SK-N-SH (cell line): ENCODE results near the gene IL17RE. TPM values are rescaled to one million over a fixed set of nuclear protein-coding genes. Genes with fewer than 3 reads are reported as not detected.

Experiments
- CTCF ChIA-PET: fragments of 300-600, 350-600 bp; formaldehyde crosslinking; extraction: SDS; loops from one replicate; lab custom pipeline; 2021; lab: Yijun Ruan, JAX
- POLR2A ChIA-PET: fragments of 350-600 bp; sonication (Branson Sonifier 250); formaldehyde crosslinking; extraction: SDS; loops from one replicate; lab custom pipeline; 2020; ENCODE audit warnings: antibody characterized with exemption, inconsistent platforms; lab: Yijun Ruan, JAX
- DNase-seq: peaks from one replicate; pipeline ENCODE4 v3.0.0; 2012
- H2AFZ ChIP-seq: fragments of 200-600 bp; sonication (generic); 2 replicates; pipeline ENCODE4 v1.8.1; 2016; ENCODE audit warnings: antibody characterized with exemption, mild to moderate bottlenecking, low read depth
- H3F3A ChIP-seq: fragments of 200-600 bp; sonication (generic); replicated peaks from 2 replicates; pipeline ENCODE3; 2016; ENCODE audit warnings: antibody characterized with exemption, mild to moderate bottlenecking; ENCODE audit not compliant: insufficient read depth
- H3K27ac ChIP-seq, 2 experiments: fragments of 200-500 bp in 1 of 2; fragments of 200-600 bp in 1 of 2; sonication (Bioruptor generic) in 1 of 2; sonication (generic), shearing (Covaris generic) in 1 of 2; 2 replicates each; pipeline versions ENCODE4 v1.5.1 to v1.6.1; 2014 to 2016; ENCODE audit warnings: low read depth in 2 of 2, inconsistent platforms in 1 of 2, low read length in 1 of 2, mild to moderate bottlenecking in 1 of 2, mixed read lengths in 1 of 2
- H3K27me3 ChIP-seq: fragments of 200-600 bp; sonication (generic), shearing (Covaris generic); 2 replicates; pipeline ENCODE4 v1.6.1; 2016; ENCODE audit warnings: mixed run types; ENCODE audit not compliant: insufficient read depth
- H3K36me3 ChIP-seq, 2 experiments: fragments of 200-500 bp in 1 of 2; fragments of 200-600 bp in 1 of 2; sonication (Bioruptor generic) in 1 of 2; sonication (generic) in 1 of 2; replicated peaks in 1 of 2; 2 replicates each; pipeline versions ENCODE3 to v1.5.1; 2014 to 2016; ENCODE audit warnings: low read length in 1 of 2, mild to moderate bottlenecking in 1 of 2; ENCODE audit not compliant: insufficient read depth in 2 of 2, control insufficient read depth in 1 of 2
- H3K4me1 ChIP-seq, 2 experiments: fragments of 200-500 bp in 1 of 2; fragments of 200-600 bp in 1 of 2; sonication (Bioruptor generic) in 1 of 2; sonication (generic), shearing (Covaris generic) in 1 of 2; 2 replicates each; pipeline versions ENCODE4 v1.5.1 to v1.6.1; 2014 to 2016; ENCODE audit warnings: low read depth in 1 of 2, low read length in 1 of 2, mixed run types in 1 of 2; ENCODE audit not compliant: insufficient read depth in 2 of 2, control insufficient read depth in 1 of 2
- H3K4me2 ChIP-seq: fragments of 200-600 bp; sonication (generic), shearing (Covaris generic); 2 replicates; pipeline ENCODE4 v1.6.1; 2017; ENCODE audit warnings: mixed run types
- H3K4me3 ChIP-seq, 2 experiments: fragments of 200-500 bp in 1 of 2; fragments of 200-600 bp in 1 of 2; sonication (Bioruptor generic) in 1 of 2; sonication (generic), shearing (Covaris generic) in 1 of 2; 2 replicates each; pipeline versions ENCODE4 v1.5.1 to v1.8.1; 2014 to 2016; ENCODE audit warnings: low read depth in 2 of 2, inconsistent platforms in 1 of 2, low read length in 1 of 2, mild to moderate bottlenecking in 1 of 2, mixed read lengths in 1 of 2, moderate library complexity in 1 of 2
- H3K79me2 ChIP-seq: fragments of 200-600 bp; sonication (generic); 2 replicates; pipeline ENCODE4 v1.8.1; 2017; ENCODE audit warnings: mild to moderate bottlenecking; ENCODE audit not compliant: insufficient read depth
- H3K9ac ChIP-seq: fragments of 200-600 bp; sonication (generic); 2 replicates; pipeline ENCODE4 v1.6.1; 2017; ENCODE audit warnings: mixed run types
- H3K9me2 ChIP-seq: fragments of 200-600 bp; sonication (generic); 2 replicates; pipeline ENCODE4 v1.6.1; 2017; ENCODE audit warnings: mixed run types
- H3K9me3 ChIP-seq: fragments of 200-600 bp; sonication (generic); 2 replicates; pipeline ENCODE4 v1.6.1; 2017; ENCODE audit warnings: mixed run types, mild to moderate bottlenecking, moderate library complexity
- H4K20me1 ChIP-seq: fragments of 200-600 bp; sonication (generic); 2 replicates; pipeline ENCODE4 v1.6.1; 2017; ENCODE audit warnings: mild to moderate bottlenecking, mixed run types; ENCODE audit not compliant: insufficient read depth
- CHD2 ChIP-seq: fragments of 150-350 bp; IDR thresholded peaks from 2 replicates; pipeline ENCODE4 v1.6.1; 2018; ENCODE audit warnings: low read length; ENCODE audit not compliant: partially characterized antibody
- ELF1 ChIP-seq: IDR thresholded peaks from 2 replicates; pipeline ENCODE4 v1.4.0; 2012
- EZH2phosphoT487 ChIP-seq: fragments of 200-600 bp; sonication (generic); IDR thresholded peaks from 2 replicates; pipeline ENCODE4 v1.6.1; 2017; ENCODE audit warnings: low read depth, mixed run types, mild to moderate bottlenecking, antibody characterized with exemption, moderate library complexity, borderline replicate concordance
- FOSL2 ChIP-seq: IDR thresholded peaks from 2 replicates; pipeline ENCODE4 v1.4.0; 2012; ENCODE audit warnings: low read depth, mild to moderate bottlenecking, moderate library complexity, borderline replicate concordance
- FOXM1 ChIP-seq: IDR thresholded peaks from 2 replicates; pipeline ENCODE4 v1.4.0; 2012; ENCODE audit warnings: low read depth, mild to moderate bottlenecking
- GABPA ChIP-seq: IDR thresholded peaks from 2 replicates; pipeline ENCODE4 v1.4.0; 2012; ENCODE audit warnings: low read depth, mild to moderate bottlenecking
- GATA2 ChIP-seq: sonication (generic); formaldehyde crosslinking; IDR thresholded peaks from 2 replicates; pipeline ENCODE4 v1.5.0; 2020; ENCODE audit warnings: mild to moderate bottlenecking, missing genetic modification reagents
- POLR2AphosphoS5 ChIP-seq: IDR thresholded peaks from 2 replicates; pipeline ENCODE4 v1.6.1; 2012; ENCODE audit warnings: low read depth, low read length
- RCOR1 ChIP-seq: fragments of 150-350 bp; IDR thresholded peaks from 2 replicates; pipeline ENCODE4 v1.6.1; 2017; ENCODE audit warnings: antibody characterized with exemption, low read length
- RXRA ChIP-seq: IDR thresholded peaks from 2 replicates; pipeline ENCODE4 v1.4.0; 2012; ENCODE audit warnings: low read depth, mild to moderate bottlenecking, borderline replicate concordance
- SIN3A ChIP-seq: IDR thresholded peaks from 2 replicates; pipeline ENCODE4 v1.6.1; 2012; ENCODE audit warnings: low read depth, mild to moderate bottlenecking, low read length, moderate library complexity, borderline replicate concordance
- SMC3 ChIP-seq: IDR thresholded peaks from 2 replicates; pipeline ENCODE4 v1.6.1; 2012; ENCODE audit warnings: low read depth, low read length, improper control_type of control experiment
- TAF1 ChIP-seq: IDR thresholded peaks from 2 replicates; pipeline ENCODE4 v1.6.1; 2012; ENCODE audit warnings: low read depth, mild to moderate bottlenecking, low read length, moderate library complexity, borderline replicate concordance
- YY1 ChIP-seq: IDR thresholded peaks from 2 replicates; pipeline ENCODE4 v1.4.0; 2012; ENCODE audit warnings: low read depth, mild to moderate bottlenecking
- WGBS: methylation state at CpG from one replicate; pipeline ENCODE4 v1.1.6; 2017; ENCODE audit warnings: low lambda C conversion rate; 5-methylcytosine and 5-hydroxymethylcytosine counted together
- polyA plus RNA-seq, 3 experiments: library from polyadenylated mRNA; depleted of rRNA; stranded (reverse); fragments of >200 nt; gene quantifications; 2 replicates each; pipeline ENCODE4 v1.2.3, GENCODE V29; 2012
- TF ChIP-seq, protein P1 (sequence below): IDR thresholded peaks from 2 replicates; pipeline ENCODE4; 2012
- TF ChIP-seq, protein P2 (sequence below): fragments of 200-600 bp; sonication (generic); IDR thresholded peaks from 2 replicates; pipeline ENCODE4 v1.6.1; 2017; ENCODE audit warnings: antibody characterized with exemption, mild to moderate bottlenecking, moderate library complexity
- TF ChIP-seq, protein P3 (sequence below): IDR thresholded peaks from 2 replicates; pipeline ENCODE4 v1.4.0; 2012; ENCODE audit warnings: low read depth, borderline replicate concordance
- TF ChIP-seq, protein P4 (sequence below): IDR thresholded peaks from 2 replicates; pipeline ENCODE4 v1.4.0; 2012; ENCODE audit warnings: low read depth
- TF ChIP-seq, protein P5 (sequence below): IDR thresholded peaks from 2 replicates; pipeline ENCODE4 v1.6.1; 2012; ENCODE audit warnings: mild to moderate bottlenecking, low read depth, low read length, moderate library complexity

The IL17RE gene
- polyA plus RNA-seq, 1 of the 3 experiments (the other 2 are of a cell fraction): 0.95 TPM

DNA sequence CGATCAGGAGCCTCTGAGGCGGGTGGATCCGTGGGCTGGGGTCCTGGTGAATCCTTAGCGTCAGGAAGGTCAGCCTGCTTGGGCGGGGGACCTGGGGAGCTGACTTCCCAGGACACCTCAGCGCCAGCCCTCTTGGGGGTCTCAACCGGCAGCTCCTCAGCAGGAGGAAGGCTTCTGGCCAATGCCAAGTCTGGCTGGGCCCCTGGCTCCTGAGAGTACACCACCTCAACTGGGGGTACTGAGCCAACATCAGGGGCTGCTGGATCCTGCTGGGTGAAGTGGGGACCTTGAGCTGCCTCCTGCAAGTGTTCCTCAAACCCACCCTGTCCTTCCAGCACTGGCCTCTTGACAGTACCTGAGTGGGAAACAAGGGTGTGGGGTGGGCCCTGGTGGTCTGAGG, 46.5 kb downstream of the IL17RE start:
- H3K9me2 ChIP-seq: no peaks in the 10 kb centered on the region
- no peaks in the 10 kb centered on the region for H4K20me1 ChIP-seq
- no peak overlapping the region for H2AFZ ChIP-seq
- peaks cover 0 to 13% of the 10 kb centered on the region in 2 experiments; a peak in 1 of 4 replicates for H3K4me1 ChIP-seq
- 88% methylated on average over 3 of the region's 7 CpGs for WGBS
- peaks cover 0 to 11% of the 10 kb centered on the region in 2 experiments for H3K36me3 ChIP-seq
- H3F3A ChIP-seq: peaks cover 4% of the 10 kb centered on the region
- no peak overlapping the region for H3K4me2 ChIP-seq
- POLR2A ChIA-PET: interaction anchor here (0.6 to 3.5 kb wide), 2 partner anchors 16 to 277 kb away, joined by 3 to 11 read pairs; partner anchors contain the start of gene CRELD1
- CTCF ChIA-PET: interaction anchor here (1.1 kb wide), 1 partner anchor 14 kb away, joined by 3 read pairs; no protein-coding TSS in a partner anchor
- no peak overlapping the region for H3K27ac ChIP-seq
- no peaks in the 10 kb centered on the region for H3K27me3 ChIP-seq
- no peak overlapping the region for H3K9ac ChIP-seq
- TF ChIP-seq TAF1: no peak
- TF ChIP-seq RCOR1: no peak
- no peak for TF ChIP-seq SIN3A
- no peak for TF ChIP-seq FOSL2
- TF ChIP-seq, protein P1, sequence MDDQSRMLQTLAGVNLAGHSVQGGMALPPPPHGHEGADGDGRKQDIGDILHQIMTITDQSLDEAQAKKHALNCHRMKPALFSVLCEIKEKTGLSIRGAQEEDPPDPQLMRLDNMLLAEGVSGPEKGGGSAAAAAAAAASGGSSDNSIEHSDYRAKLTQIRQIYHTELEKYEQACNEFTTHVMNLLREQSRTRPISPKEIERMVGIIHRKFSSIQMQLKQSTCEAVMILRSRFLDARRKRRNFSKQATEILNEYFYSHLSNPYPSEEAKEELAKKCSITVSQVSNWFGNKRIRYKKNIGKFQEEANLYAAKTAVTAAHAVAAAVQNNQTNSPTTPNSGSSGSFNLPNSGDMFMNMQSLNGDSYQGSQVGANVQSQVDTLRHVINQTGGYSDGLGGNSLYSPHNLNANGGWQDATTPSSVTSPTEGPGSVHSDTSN: no peak
- no peak for TF ChIP-seq CHD2
- no peak for TF ChIP-seq ELF1
- TF ChIP-seq EZH2phosphoT487: no peak
- TF ChIP-seq RXRA: no peak
- no peak for TF ChIP-seq YY1
- TF ChIP-seq SMC3: no peak
- TF ChIP-seq POLR2AphosphoS5: no peak
- TF ChIP-seq GATA2 (CRISPR knock-in tag): no peak
- TF ChIP-seq, protein P2, sequence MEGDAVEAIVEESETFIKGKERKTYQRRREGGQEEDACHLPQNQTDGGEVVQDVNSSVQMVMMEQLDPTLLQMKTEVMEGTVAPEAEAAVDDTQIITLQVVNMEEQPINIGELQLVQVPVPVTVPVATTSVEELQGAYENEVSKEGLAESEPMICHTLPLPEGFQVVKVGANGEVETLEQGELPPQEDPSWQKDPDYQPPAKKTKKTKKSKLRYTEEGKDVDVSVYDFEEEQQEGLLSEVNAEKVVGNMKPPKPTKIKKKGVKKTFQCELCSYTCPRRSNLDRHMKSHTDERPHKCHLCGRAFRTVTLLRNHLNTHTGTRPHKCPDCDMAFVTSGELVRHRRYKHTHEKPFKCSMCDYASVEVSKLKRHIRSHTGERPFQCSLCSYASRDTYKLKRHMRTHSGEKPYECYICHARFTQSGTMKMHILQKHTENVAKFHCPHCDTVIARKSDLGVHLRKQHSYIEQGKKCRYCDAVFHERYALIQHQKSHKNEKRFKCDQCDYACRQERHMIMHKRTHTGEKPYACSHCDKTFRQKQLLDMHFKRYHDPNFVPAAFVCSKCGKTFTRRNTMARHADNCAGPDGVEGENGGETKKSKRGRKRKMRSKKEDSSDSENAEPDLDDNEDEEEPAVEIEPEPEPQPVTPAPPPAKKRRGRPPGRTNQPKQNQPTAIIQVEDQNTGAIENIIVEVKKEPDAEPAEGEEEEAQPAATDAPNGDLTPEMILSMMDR: no peak
- TF ChIP-seq, protein P3, sequence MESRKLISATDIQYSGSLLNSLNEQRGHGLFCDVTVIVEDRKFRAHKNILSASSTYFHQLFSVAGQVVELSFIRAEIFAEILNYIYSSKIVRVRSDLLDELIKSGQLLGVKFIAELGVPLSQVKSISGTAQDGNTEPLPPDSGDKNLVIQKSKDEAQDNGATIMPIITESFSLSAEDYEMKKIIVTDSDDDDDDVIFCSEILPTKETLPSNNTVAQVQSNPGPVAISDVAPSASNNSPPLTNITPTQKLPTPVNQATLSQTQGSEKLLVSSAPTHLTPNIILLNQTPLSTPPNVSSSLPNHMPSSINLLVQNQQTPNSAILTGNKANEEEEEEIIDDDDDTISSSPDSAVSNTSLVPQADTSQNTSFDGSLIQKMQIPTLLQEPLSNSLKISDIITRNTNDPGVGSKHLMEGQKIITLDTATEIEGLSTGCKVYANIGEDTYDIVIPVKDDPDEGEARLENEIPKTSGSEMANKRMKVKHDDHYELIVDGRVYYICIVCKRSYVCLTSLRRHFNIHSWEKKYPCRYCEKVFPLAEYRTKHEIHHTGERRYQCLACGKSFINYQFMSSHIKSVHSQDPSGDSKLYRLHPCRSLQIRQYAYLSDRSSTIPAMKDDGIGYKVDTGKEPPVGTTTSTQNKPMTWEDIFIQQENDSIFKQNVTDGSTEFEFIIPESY: no peak
- TF ChIP-seq, protein P4, sequence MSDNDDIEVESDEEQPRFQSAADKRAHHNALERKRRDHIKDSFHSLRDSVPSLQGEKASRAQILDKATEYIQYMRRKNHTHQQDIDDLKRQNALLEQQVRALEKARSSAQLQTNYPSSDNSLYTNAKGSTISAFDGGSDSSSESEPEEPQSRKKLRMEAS: no peak
- TF ChIP-seq, protein P5, sequence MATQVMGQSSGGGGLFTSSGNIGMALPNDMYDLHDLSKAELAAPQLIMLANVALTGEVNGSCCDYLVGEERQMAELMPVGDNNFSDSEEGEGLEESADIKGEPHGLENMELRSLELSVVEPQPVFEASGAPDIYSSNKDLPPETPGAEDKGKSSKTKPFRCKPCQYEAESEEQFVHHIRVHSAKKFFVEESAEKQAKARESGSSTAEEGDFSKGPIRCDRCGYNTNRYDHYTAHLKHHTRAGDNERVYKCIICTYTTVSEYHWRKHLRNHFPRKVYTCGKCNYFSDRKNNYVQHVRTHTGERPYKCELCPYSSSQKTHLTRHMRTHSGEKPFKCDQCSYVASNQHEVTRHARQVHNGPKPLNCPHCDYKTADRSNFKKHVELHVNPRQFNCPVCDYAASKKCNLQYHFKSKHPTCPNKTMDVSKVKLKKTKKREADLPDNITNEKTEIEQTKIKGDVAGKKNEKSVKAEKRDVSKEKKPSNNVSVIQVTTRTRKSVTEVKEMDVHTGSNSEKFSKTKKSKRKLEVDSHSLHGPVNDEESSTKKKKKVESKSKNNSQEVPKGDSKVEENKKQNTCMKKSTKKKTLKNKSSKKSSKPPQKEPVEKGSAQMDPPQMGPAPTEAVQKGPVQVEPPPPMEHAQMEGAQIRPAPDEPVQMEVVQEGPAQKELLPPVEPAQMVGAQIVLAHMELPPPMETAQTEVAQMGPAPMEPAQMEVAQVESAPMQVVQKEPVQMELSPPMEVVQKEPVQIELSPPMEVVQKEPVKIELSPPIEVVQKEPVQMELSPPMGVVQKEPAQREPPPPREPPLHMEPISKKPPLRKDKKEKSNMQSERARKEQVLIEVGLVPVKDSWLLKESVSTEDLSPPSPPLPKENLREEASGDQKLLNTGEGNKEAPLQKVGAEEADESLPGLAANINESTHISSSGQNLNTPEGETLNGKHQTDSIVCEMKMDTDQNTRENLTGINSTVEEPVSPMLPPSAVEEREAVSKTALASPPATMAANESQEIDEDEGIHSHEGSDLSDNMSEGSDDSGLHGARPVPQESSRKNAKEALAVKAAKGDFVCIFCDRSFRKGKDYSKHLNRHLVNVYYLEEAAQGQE: no peak
- no peak for TF ChIP-seq FOXM1
- no peak for TF ChIP-seq GABPA
- TF ChIP-seq, all 33 proteins: peak for 0
- no peak for DNase-seq
- Histone ChIP-seq H3K9me3 (no peaks in the 10 kb centered on the region), H3K79me2 (no peaks in the 10 kb centered on the region), H3K4me3 (no peak overlapping the region)
